ENCODE measurements around the gene DENND1B. TPM values are rescaled to one million over a fixed set of nuclear protein-coding genes. Genes with fewer than 3 reads are reported as not detected.
"Not testable (repeated sequence)": the region's sequence is repeated elsewhere in the genome, so short reads cannot be mapped to it uniquely, and the experiment has no call there.

The DENND1B gene
- total RNA-seq, 4 donors from 2014 or later: 10.1 to 14.4 (median 12.6) TPM

DNA sequence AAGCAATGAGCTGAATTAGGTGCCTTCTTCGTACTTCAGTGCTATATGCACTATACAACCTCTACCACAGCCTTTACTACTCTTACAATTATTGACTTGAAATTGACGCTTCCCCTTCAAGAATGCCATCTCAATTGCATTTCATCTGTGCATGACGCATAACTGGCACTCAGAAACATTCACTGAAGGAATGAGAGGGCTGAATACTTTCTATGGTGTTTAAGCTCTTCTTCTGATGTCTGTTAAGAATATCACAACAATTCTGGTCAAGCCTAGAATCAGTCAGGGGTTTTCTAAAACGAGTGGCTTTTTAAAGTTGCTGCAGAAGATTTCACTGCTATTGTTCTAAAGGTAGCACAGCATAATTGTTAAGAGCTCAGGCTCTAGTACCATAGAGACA is 11.5 kb downstream of the DENND1B start:
- DNase-seq (ENCODE audit: low spot score in 2 of 2): no peak
- TF ChIP-seq EP300 (IDR thresholded peaks at IDR 0.05): no peak
- no peak for TF ChIP-seq POLR2AphosphoS5 (IDR thresholded peaks at IDR 0.05)
- no peak for TF ChIP-seq POLR2A (IDR thresholded peaks at IDR 0.05)
- no peak for TF ChIP-seq CTCF (IDR thresholded peaks at IDR 0.05)
- 76% methylated on average over 4 of the region's 4 CpGs for WGBS
- H3K4me3 ChIP-seq: no peak overlapping the region
- H3K9me3 ChIP-seq: no peaks in the 10 kb centered on the region
- no peaks in the 10 kb centered on the region for H3K36me3 ChIP-seq
- H3K27ac ChIP-seq: no peak overlapping the region
- H3K27me3 ChIP-seq: no peaks in the 10 kb centered on the region
- H3K4me1 ChIP-seq: peaks cover 15% of the 10 kb centered on the region

DNA sequence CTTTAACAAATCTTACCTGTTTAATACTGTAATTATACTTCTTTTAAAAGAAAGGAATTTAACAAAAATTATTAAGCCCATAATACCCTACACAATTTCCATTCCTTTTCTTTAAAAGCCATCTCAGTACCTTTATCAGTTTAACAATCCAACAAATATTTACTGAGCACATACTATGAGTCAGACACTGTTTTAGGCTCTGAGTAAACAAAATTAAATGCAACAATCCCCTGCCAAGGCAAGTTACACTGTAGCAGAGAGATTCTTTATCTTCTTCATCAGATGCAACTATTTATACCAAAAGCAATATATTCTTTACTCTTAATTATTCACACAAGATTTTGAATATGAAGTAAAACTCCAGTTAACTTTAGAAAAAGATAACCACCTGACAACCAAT is 12.0 kb downstream of the DENND1B start:
- no peak overlapping the region for H3K4me3 ChIP-seq
- H3K36me3 ChIP-seq: no peaks in the 10 kb centered on the region
- no peak for DNase-seq (ENCODE audit: low spot score in 2 of 2)
- no peak overlapping the region for H3K27ac ChIP-seq
- TF ChIP-seq EP300 (IDR thresholded peaks at IDR 0.05) (no peak), CTCF (IDR thresholded peaks at IDR 0.05) (no peak), POLR2A (IDR thresholded peaks at IDR 0.05) (no peak), POLR2AphosphoS5 (IDR thresholded peaks at IDR 0.05) (no peak)
- H3K9me3 ChIP-seq: no peaks in the 10 kb centered on the region
- peaks cover 10% of the 10 kb centered on the region for H3K4me1 ChIP-seq
- H3K27me3 ChIP-seq: no peaks in the 10 kb centered on the region

DNA sequence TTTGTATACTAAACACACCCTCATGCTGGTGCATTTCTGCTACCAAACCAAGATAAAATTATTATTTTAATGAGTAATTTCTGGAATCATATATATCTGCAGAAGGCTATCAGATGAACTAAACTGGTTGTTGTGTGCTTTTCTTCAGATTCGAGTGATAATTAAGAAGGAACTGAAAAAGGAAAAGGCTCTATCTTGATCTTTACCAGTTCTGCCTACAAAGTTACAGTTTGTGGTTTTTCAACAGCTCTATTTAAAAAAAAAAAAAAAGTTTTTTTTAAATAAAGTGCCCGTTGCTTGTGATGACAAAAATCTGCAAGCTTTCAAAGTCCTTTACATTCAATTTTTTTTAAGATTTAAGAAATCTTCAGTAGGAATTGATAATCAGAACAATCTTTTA is 13.6 kb downstream of the DENND1B start:
- H3K9me3 ChIP-seq: no peaks in the 10 kb centered on the region
- peaks cover 6% of the 10 kb centered on the region for H3K4me1 ChIP-seq
- TF ChIP-seq POLR2AphosphoS5 (IDR thresholded peaks at IDR 0.05) (no peak), EP300 (IDR thresholded peaks at IDR 0.05) (no peak), CTCF (IDR thresholded peaks at IDR 0.05) (no peak), POLR2A (IDR thresholded peaks at IDR 0.05) (no peak)
- no peaks in the 10 kb centered on the region for H3K27me3 ChIP-seq
- H3K4me3 ChIP-seq: no peak overlapping the region
- H3K36me3 ChIP-seq: no peaks in the 10 kb centered on the region
- WGBS: 61% methylated on average over 2 of the region's 2 CpGs
- H3K27ac ChIP-seq: no peak overlapping the region
- DNase-seq (ENCODE audit: low spot score in 2 of 2): no peak

DNA sequence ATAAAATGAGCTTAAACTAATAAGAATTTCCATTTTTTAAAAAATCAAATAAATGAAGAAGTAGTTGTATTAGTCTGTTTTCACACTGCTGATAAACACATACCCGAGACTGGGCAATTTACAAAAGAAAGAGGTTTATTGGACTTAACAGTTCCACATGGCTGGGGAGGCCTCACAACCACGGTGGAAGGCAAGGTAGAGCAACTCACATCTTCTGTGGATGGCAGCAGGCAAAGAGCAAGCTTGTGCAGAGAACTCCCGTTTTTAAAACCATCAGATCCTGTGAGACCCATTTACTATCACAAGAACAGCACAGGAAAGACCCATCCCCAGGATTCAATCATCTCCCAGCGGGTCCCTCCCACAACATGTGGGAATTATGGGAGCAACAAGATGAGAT is 19.7 kb downstream of the DENND1B start:
- H3K4me3 ChIP-seq; H3K9me3 ChIP-seq; H3K36me3 ChIP-seq; H3K27me3 ChIP-seq; H3K4me1 ChIP-seq; DNase-seq (ENCODE audit: low spot score in 2 of 2); H3K27ac ChIP-seq: not testable (repeated sequence)
- 88% methylated on average over 4 of the region's 4 CpGs for WGBS

DNA sequence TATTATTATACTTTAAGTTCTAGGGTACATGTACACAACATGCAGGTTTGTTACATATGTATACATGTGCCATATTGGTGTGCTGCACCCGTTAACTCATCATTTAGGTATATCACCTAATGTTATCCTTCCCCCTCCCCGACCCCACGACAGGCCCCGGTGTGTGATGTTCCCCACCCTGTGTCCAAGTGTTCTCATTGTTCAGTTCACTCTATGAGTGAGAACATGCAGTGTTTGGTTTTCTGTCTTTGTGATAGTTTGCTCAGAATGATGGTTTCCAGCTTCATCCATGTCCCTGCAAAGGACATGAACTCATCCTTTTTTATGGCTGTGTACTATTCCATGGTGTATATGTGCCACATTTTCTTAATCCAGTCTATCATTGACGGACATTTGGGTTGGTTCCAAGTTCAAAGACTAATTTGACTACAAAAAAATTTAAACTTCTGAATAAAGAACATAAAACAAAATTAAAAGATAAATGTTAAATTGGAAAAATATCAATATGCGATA is 22.6 kb downstream of the DENND1B start:
- not testable (repeated sequence) for H3K4me1 ChIP-seq; H3K4me3 ChIP-seq; H3K27me3 ChIP-seq; H3K36me3 ChIP-seq; H3K27ac ChIP-seq; H3K9me3 ChIP-seq; DNase-seq (ENCODE audit: low spot score in 2 of 2)
- WGBS: 96% methylated on average over 6 of the region's 6 CpGs

GRCh38 chr1:197750366-197750765 is 24.9 kb downstream of the DENND1B start:
- Histone ChIP-seq H3K27me3 (no peaks in the 10 kb centered on the region), H3K4me1 (no peaks in the 10 kb centered on the region), H3K9me3 (no peaks in the 10 kb centered on the region), H3K27ac (no peak overlapping the region), H3K4me3 (no peak overlapping the region), H3K36me3 (peaks cover 3% of the 10 kb centered on the region)
- DNase-seq (ENCODE audit: low spot score in 2 of 2): no peak
- TF ChIP-seq POLR2A (IDR thresholded peaks at IDR 0.05) (no peak), CTCF (IDR thresholded peaks at IDR 0.05) (no peak), EP300 (IDR thresholded peaks at IDR 0.05) (no peak), POLR2AphosphoS5 (IDR thresholded peaks at IDR 0.05) (no peak)
